ENCODE data around the gene KIRREL3.

Gene KIRREL3

GRCh38 chr11:126483621-126484195 lies 516.9 kb downstream of the KIRREL3 start:
- no peak for DNase-seq (ENCODE audit: low spot score)

DNA sequence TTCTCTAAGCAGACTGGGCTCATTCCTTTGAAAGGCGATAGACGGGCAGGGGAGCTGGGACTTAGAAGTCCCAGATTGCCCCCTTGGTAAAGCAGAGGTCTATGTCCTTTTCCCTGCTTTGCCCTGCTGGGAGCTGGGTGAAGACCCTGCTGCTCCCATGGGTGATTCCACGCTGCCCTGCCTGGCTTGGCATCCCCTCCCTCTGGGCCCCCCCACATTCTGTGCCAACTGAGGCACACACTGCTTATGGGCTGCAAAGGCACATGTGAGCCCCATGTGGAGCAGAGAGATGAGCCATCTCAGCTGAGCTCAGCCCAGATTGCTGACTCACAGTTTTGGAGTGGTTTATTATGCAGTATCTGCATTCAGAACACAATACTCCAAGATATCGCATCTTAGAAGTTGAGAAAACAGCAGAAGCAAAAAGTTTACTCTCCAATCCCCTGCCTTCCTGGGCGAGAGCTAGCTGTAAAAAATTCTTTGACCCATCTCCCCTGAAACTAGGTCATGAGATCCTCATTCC lies 517.9 kb downstream of the KIRREL3 start:
- DNase-seq (ENCODE audit: low spot score) = no peak

GRCh38 chr11:126481303-126481680 lies 519.3 kb downstream of the KIRREL3 start:
- DNase-seq (ENCODE audit: low spot score) = no peak

GRCh38 chr11:126480410-126481302 lies 519.9 kb downstream of the KIRREL3 start:
- DNase-seq (ENCODE audit: low spot score) = peak; percentile 84

DNA sequence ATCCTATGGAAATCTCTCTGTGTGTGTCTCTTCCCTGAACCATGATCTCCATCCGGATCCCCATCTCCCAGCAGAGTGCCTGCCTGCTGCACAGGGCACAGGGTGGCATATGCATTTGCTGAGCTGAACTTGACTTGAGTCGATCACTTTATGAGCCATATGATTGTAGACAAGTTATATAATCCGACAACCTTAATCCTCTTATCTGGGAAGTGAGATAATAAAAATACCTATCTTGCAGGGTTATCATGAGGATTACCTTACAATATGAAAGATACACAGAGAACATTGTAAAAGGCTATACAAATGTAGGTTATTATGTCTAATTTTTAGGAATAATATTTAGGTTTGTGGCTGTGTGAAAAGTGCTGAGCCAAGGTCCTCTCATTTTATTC lies 520.6 kb downstream of the KIRREL3 start:
- DNase-seq (ENCODE audit: low spot score) = no peak

- DNase-seq (ENCODE audit: low spot score) = no peak
Observed at GRCh38 chr11:126479178-126479930, 521.2 kb downstream of the KIRREL3 start.

- no peak for DNase-seq (ENCODE audit: low spot score)
Observed at GRCh38 chr11:126478466-126478865, 522.1 kb downstream of the KIRREL3 start.

DNA sequence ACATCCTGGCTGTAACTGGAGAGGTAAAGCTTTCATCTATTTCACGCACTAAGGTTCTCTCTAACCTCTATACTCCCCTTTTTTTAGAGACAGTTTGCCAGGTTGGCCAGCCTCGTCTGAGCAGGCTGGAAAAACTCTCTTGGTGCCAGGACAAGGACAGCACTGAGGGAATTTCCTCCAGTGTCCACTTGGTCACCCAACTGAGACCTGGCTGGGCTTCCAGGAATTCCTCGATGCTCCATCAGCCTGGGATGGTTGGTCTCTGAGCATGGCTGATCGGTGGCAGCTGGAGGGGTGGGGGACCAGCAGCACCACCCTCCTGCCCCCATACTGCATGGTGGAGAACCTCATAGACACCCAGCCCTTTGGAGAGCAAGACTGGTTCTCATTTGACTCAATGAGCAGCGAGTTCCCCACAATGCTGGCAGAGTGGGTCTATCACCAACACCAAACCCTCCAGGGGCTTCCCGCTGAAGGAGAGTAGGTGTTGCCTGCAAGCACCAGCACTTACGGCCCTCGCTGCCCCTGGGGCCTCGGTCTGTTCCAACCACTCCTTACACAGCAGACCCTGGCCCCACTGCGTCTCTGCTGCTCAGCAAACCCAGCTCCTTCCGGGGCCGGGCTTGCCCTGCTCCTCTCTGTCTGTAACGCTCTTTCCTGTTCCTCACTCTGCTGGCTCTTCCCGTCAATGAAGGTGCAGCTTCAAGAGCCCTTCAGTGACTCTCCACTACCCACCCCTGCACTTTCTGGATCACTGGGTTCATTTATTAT lies 522.9 kb downstream of the KIRREL3 start:
- peak; percentile 38 for DNase-seq (ENCODE audit: low spot score)

GRCh38 chr11:126476977-126477376 lies 523.6 kb downstream of the KIRREL3 start:
- DNase-seq (ENCODE audit: low spot score) = no peak

- DNase-seq (ENCODE audit: low spot score) = no peak
Observed at GRCh38 chr11:126476266-126476924, 524.2 kb downstream of the KIRREL3 start.

- no peak for DNase-seq (ENCODE audit: low spot score)
Observed at GRCh38 chr11:126475014-126475991, 525.3 kb downstream of the KIRREL3 start.

DNA sequence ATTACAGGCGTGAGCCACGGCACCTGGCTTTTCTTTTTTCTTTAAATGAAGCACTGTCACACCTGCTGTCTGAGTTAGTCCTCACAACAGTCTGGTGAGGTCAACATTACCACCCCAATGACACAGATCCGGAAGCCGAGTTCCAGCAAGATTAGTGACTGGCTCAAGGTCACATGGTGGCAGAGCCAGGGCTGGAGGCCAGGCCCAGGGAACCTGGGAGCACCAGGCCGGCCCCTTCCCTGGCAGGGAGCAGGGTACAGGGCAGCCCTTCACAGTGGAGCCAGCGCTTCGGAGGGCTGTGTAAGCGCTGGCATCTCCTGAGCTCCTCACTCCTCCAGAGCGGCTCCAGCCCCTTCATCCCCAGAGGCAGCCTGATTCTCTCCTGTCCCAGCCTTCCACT lies 526.4 kb downstream of the KIRREL3 start:
- no peak for DNase-seq (ENCODE audit: low spot score)

GRCh38 chr11:126473269-126473668 lies 527.3 kb downstream of the KIRREL3 start:
- no peak for DNase-seq (ENCODE audit: low spot score)

GRCh38 chr11:126469311-126469710 lies 531.3 kb downstream of the KIRREL3 start:
- DNase-seq (ENCODE audit: low spot score) = no peak

- no peak for DNase-seq (ENCODE audit: low spot score)
Observed at GRCh38 chr11:126468102-126468521, 532.5 kb downstream of the KIRREL3 start.

DNA sequence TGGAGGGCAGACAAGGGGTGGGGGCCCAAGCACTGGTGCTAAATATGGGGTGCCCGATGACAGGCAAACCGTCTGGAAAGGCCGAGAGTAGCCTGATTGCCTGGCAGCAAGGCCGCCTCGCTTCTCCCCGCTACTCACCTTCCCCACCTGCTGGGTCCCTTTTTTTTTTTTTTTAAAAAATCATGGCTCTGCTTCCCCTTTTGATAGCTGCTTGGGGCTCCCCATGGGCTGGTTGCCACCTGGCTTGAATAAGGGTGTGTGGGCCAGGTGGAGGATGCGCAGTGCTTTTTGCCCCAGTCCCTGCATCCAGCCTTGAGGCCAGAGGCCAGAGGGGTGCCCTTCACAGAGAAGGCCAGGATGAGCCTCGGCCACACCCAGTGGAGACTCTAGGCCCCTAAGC lies 533.1 kb downstream of the KIRREL3 start:
- DNase-seq (ENCODE audit: low spot score) = no peak

- no peak for DNase-seq (ENCODE audit: low spot score)
Observed at GRCh38 chr11:126467046-126467370, 533.6 kb downstream of the KIRREL3 start.

GRCh38 chr11:126466236-126467045 lies 534.1 kb downstream of the KIRREL3 start:
- no peak for DNase-seq (ENCODE audit: low spot score)

DNA sequence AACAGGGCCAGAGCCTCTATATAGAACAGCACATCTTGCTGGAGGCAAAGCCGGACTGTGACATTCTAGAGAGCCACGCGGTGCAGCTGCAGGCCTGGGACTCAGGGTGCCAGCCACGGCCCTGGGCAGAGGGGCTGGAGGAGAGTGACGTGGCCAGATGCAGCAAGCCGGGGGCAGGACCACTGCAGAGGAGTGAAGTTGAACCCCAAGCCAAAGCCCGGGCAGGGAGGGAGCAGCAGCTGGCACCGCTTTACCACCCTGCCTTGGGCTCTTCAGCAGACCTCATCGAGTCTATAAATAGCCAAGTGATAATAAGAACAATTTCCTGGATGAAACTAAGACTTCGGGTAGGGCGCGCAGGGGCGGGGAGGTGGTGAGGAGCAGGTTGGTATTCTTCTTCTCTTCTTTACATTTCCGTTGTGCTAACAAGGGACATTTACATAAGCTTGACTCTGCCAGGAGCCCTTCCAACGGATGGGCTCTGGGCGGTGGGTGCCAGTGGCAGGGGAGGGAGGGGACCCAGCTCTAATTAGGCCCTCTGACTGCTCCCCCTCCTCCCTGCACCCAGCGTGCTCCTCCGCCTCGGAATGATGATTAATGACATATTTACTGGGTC lies 534.9 kb downstream of the KIRREL3 start:
- peak; percentile 24 for DNase-seq (ENCODE audit: low spot score)

Data from activated CD4-positive, alpha-beta T cell treated with anti-CD3 and anti-CD28 coated beads, Interleukin-2, Interleukin-4, amounts not matched to agents 100 ng/mL and 50 ng/mL, durations not matched to agents 16 hours and 8 hours (primary cell).